K562 (cell line): Measurements from ENCODE around the gene GHITM. TPM values are rescaled to one million over a fixed set of nuclear protein-coding genes. Genes with fewer than 3 reads are reported as not detected.
A peak's percentile ranks its signal among the peaks of the same experiment; 100 is the strongest.

ENCODE experiments used
- CCNT2 ChIP-seq: IDR thresholded peaks from 2 replicates; pipeline ENCODE4 v1.6.1; 2011; ENCODE audit warnings: borderline replicate concordance, low read depth, mild to moderate bottlenecking, moderate library complexity, mixed read lengths, low read length; ENCODE audit not compliant: insufficient read length; ENCODE audit errors: extremely low read depth
- CGGBP1 ChIP-seq: fragments of 250-450 bp; sonication (Bioruptor Pico); IDR thresholded peaks from 2 replicates; pipeline ENCODE4 v1.9.0; 2021; ENCODE audit warnings: mild to moderate bottlenecking
- CHCHD3 ChIP-seq: fragments of 250-450 bp; sonication (Bioruptor Pico); IDR thresholded peaks from 2 replicates; pipeline ENCODE4 v2.1.2; 2022; ENCODE audit warnings: mild to moderate bottlenecking
- GTF3C2 ChIP-seq: IDR thresholded peaks from 3 replicates; pipeline ENCODE4 v1.6.1; 2011; ENCODE audit warnings: borderline replicate concordance, mild to moderate bottlenecking, moderate library complexity; ENCODE audit not compliant: insufficient read length; ENCODE audit errors: extremely low read depth
- MTA2 ChIP-seq: fragments of 450-650 bp; IDR thresholded peaks from 2 replicates; pipeline ENCODE4 v1.6.1; 2016; ENCODE audit warnings: low read depth
- POLR2A ChIP-seq: fragments of 450-650 bp; conservative IDR thresholded peaks from 2 replicates; pipeline ENCODE4 v1.6.1; 2016
- POLR2AphosphoS5 ChIP-seq: IDR thresholded peaks from 2 replicates; pipeline ENCODE4 v1.6.1; 2011; ENCODE audit warnings: mild to moderate bottlenecking, low read depth, low read length, moderate library complexity; ENCODE audit not compliant: control insufficient read depth, insufficient read depth
- POLR2B ChIP-seq: fragments of 450-650 bp; IDR thresholded peaks from 2 replicates; pipeline ENCODE4 v1.6.1; 2018; ENCODE audit warnings: low read depth; ENCODE audit not compliant: partially characterized antibody
- SLC30A9 ChIP-seq: fragments of 250-450 bp; sonication (Bioruptor Pico); IDR thresholded peaks from 2 replicates; pipeline ENCODE4 v1.8.0; 2022; ENCODE audit warnings: mild to moderate bottlenecking, moderate library complexity
- TOE1 ChIP-seq, 2 experiments: fragments of 450-650 bp in 1 of 2; sonication (generic) in 1 of 2; formaldehyde crosslinking in 1 of 2; IDR thresholded peaks; 2 replicates each; pipeline versions ENCODE4 v1.7.1 to v1.8.0; 2016 to 2022; ENCODE audit warnings: borderline replicate concordance in 2 of 2, mild to moderate bottlenecking in 2 of 2, antibody characterized with exemption in 1 of 2, inconsistent platforms in 1 of 2, low read depth in 1 of 2, missing genetic modification reagents in 1 of 2, moderate library complexity in 1 of 2
- ZNF134 ChIP-seq: fragments of 250-450 bp; sonication (Bioruptor Pico); conservative IDR thresholded peaks from 2 replicates; pipeline ENCODE4 v1.4.0; 2020
- ZNF174 ChIP-seq: fragments of 250-450 bp; sonication (Bioruptor Pico); IDR thresholded peaks from 2 replicates; pipeline ENCODE4 v1.4.0; 2020; ENCODE audit warnings: mild to moderate bottlenecking
- ZNF764 ChIP-seq: fragments of 250-450 bp; sonication (Bioruptor Pico); IDR thresholded peaks from 2 replicates; pipeline ENCODE4 v1.4.0; 2020; ENCODE audit warnings: low read depth, mild to moderate bottlenecking, moderate library complexity
- polyA plus RNA-seq, 8 experiments: library from polyadenylated mRNA; depleted of rRNA in 4 of 8; stranded (reverse) in 5 of 8; unstranded in 3 of 8; fragments of >200 nt; fragmentation: Nextera tagmentation in 2 of 8; fragmentation: Illumina TruSeq in 1 of 8; extraction: Ambion mirVana in 2 of 8; extraction: Trizol in 1 of 8; gene quantifications; 2 replicates each; pipeline versions ENCODE4 v1.2.1 to v1.2.3, GENCODE V29; 2011 to 2014; ENCODE audit warnings: inconsistent platforms in 1 of 8, missing spikeins in 1 of 8
- total RNA-seq, 7 experiments: library from RNA; depleted of rRNA in 6 of 7; stranded (reverse); fragments of >200 nt in 6 of 7; fragmentation: Illumina TruSeq in 2 of 7; extraction: Trizol in 2 of 7; gene quantifications; 2 replicates each; pipeline versions ENCODE4 v1.2.1 to v1.2.3, GENCODE V29; 2011 to 2021; ENCODE audit warnings: low replicate concordance in 1 of 7
- TF ChIP-seq, protein P1 (sequence below): fragments of 450-650 bp; formaldehyde crosslinking; IDR thresholded peaks from 2 replicates; pipeline ENCODE4 v1.4.0; 2020; ENCODE audit warnings: mild to moderate bottlenecking, moderate library complexity

The GHITM gene
- total and polyA plus RNA-seq, 9 of the 15 experiments (the other 6 are each of a cell fraction or from before 2014, with no cell fraction given), result 322 to 1,258 (median 386) TPM

DNA sequence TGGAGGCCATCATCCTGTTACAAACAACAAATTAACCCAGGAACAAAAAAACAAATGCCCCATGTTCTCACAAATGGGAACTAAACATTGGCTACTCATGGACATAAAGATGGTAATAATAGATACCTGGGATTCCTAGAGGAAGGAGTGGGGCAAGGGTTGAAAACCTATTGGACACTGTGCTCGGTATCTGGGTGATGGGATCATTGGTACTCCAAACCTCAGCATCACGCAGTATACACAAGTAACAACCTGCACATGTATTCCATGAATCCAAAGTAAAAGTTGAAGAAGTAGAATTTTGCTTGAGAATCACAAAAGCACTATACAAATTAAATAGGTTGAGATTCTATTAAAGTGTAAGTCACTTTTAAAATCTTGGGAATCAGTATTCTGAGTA is 16.7 kb downstream of the GHITM start (continued):
- TF ChIP-seq GTF3C2, result no peak
- TF ChIP-seq MTA2, result no peak
- TF ChIP-seq TOE1 (IDR thresholded peaks at IDR 0.05; ENCODE audit: borderline replicate concordance), result no peak
- no peak for TF ChIP-seq TOE1 (CRISPR knock-in tag; IDR thresholded peaks at IDR 0.05; ENCODE audit: borderline replicate concordance, low read depth)
- no peak for TF ChIP-seq SLC30A9
- TF ChIP-seq, protein P1, sequence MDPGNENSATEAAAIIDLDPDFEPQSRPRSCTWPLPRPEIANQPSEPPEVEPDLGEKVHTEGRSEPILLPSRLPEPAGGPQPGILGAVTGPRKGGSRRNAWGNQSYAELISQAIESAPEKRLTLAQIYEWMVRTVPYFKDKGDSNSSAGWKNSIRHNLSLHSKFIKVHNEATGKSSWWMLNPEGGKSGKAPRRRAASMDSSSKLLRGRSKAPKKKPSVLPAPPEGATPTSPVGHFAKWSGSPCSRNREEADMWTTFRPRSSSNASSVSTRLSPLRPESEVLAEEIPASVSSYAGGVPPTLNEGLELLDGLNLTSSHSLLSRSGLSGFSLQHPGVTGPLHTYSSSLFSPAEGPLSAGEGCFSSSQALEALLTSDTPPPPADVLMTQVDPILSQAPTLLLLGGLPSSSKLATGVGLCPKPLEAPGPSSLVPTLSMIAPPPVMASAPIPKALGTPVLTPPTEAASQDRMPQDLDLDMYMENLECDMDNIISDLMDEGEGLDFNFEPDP, result no peak
- TF ChIP-seq POLR2A, result peak; percentile 18; the same call in 1 of the 2 replicates
- no peak for TF ChIP-seq CCNT2
- 0 out of 2 replicates have a peak, but pooled peaks have one; percentile 16 for TF ChIP-seq ZNF134 (CRISPR knock-in tag)
- TF ChIP-seq ZNF764 (CRISPR knock-in tag), result no peak
- no peak for TF ChIP-seq CHCHD3 (CRISPR knock-in tag)
- TF ChIP-seq POLR2AphosphoS5, result 0 out of 2 replicates have a peak, but pooled peaks have one; percentile 38
- peak; percentile 78 for TF ChIP-seq POLR2B
- no peak for TF ChIP-seq ZNF174 (CRISPR knock-in tag)
- TF ChIP-seq CGGBP1 (CRISPR knock-in tag), result 0 out of 2 replicates have a peak, but pooled peaks have one; percentile 43
